ENCODE measurements around the gene BLVRA.
"Not testable (repeated sequence)": the region's sequence is repeated elsewhere in the genome, so short reads cannot be mapped to it uniquely, and the experiment has no call there.

BLVRA gene

DNA sequence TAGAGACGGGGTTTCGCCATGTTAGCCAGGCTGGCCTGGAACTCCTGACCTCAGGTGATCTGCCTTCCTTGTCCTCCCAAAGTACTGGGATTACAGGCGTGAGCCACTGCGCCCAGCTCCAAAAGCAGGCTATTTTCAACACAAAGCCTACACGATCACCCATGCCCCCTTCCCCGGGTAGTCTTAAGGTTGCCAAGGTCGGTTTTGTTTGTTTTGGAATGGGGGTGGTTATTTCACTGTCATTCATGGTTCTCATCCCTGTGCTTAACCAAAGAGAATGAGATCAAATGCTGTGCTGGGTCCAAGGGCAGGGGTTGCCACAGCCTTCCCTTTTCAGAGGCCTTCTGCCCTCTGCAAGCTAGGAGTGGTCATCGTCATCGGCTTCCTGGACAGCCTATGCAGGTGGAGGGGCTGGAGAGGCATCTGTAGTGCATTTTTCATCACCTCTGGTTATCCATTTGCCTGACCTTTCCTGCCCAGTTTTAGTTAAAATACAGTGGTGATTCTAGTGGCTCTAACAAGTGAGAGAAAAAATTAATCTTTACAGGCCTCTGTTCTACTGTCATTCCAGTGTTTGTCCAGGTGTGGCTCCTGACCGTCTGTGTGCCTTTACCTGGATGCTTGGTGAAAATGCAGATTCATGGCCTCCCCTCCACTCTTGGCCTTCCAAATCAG is 11.4 kb downstream of the BLVRA start:
- DNase-seq, result no peak

DNA sequence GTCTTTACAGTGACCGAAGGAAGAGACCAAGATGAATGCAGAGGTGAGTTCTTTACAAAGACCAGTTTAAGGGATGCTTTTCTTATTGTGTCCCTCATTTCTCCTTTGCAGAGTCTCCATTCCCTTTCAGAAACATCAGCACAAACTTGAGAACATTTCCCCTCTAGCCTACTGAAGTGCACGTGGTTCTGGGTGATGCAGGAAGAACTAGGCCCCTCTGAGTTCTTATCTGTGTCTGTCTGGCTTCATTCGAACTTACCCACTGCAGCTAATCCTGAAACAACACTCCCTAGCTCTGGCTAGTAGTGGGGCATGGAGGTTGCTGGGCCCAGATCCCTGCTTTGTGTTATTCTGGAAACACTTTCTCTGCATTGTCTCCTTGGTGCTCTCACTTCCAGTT is 12.6 kb downstream of the BLVRA start:
- DNase-seq, result no peak

DNA sequence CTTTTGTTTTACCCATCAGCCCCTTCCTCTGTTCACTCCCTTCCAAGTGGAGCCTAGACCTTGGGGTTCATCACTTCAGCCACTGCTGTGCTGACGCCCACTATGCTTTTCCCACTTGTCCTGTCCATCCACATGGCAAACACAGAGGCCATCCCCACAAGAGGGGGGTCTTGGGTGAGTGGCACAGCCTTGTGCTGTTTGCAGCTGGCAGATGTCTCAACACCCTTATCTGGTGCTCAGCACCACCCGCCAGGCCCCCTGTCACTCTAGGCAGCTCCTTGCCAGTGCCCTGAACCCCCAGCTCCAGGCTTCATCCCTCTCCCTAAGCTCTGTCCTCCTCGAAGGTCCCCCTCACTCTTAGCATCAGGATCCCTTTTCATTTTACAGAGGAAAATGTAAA is 13.1 kb downstream of the BLVRA start:
- DNase-seq, result no peak

DNA sequence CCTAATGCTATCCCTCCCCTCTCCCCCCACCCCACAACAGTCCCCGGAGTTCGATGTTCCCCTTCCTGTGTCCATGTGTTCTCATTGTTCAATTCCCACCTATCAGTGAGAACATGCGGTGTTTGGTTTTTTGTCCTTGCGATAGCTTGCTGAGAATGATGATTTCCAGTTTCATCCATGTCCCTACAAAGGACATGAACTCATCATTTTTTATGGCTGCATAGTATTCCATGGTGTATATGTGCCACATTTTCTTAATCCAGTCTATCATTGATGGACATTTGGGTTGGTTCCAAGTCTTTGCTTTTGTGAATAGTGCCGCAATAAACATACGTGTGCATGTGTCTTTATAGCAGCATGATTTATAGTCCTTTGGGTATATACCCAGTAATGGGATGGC is 14.8 kb downstream of the BLVRA start:
- DNase-seq, result not testable (repeated sequence)

DNA sequence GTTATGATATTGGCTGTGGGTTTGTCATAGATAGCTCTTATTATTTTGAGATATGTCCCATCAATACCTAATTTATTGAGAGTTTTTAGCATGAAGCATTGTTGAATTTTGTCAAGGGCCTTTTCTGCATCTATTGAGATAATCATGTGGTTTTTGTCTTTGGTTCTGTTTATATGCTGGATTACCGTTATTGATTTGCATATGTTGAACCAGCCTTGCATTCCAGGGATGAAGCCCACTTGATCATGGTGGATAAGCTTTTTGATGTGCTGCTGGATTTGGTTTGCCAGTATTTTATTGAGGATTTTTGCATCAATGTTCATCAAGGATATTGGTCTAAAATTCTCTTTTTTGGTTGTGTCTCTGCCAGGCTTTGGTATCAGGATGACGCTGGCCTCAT is 16.8 kb downstream of the BLVRA start:
- DNase-seq, result not testable (repeated sequence)

DNA sequence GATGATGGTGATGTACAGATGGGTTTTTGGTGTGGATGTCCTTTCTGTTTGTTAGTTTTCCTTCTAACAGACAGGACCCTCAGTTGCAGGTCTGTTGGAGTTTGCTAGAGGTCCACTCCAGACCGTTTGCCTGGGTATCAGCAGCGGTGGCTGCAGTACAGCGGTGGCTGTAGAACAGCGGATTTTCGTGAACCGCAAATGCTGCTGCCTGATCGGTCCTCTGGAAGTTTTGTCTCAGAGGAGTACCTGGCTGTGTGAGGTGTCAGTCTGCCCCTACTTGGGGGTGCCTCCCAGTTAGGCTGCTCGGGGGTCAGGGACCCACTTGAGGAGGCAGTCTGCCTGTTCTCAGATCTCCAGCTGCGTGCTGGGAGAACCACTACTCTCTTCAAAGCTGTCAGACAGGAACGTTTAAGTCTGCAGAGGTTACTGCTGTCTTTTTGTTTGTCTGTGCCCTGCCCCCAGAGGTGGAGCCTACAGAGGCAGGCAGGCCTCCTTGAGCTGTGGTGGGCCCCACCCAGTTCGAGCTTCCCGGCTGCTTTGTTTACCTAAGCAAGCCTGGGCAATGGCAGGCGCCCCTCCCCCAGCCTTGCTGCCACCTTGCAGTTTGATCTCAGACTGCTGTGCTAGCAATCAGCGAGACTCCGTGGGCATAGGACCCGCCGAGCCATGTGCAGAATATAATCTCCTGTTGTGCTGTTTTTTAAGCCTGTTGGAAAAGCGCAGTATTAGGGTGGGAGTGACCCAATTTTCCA is 20.0 kb downstream of the BLVRA start:
- DNase-seq, result not testable (repeated sequence)

DNA sequence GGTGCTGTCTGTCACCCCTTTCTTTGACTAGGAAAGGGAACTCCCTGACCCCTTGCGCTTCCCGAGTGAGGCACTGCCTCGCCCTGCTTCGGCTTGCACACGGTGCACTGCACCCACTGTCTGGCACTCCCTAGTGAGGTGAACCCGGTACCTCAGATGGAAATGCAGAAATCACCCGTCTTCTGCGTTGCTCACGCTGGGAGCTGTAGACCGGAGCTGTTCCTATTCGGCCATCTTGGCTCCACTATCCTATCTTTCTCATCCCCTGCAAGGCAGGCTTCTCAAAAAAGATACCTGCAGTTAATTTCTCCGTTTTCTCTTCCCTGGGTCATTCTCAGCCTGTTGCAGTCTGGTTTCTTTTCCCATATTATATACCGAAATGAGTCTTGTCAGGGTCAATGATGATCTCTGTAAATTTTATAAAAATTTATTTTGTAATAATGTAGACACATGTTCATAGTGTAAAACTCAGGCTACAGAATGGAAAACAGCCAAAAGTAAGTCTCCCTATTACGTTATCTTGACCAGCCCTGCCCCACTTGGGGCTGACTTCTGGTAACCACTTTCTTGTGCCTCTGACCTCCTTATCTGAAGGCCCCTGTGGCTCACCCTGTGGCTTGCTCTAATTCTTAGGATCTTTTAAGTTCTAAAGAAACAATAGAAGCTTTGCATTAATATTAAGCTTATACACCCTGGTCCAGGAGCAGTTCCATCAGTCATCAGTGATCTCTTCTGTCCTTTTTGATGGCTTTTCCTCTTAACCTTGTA is 20.7 kb downstream of the BLVRA start:
- DNase-seq, result no peak

DNA sequence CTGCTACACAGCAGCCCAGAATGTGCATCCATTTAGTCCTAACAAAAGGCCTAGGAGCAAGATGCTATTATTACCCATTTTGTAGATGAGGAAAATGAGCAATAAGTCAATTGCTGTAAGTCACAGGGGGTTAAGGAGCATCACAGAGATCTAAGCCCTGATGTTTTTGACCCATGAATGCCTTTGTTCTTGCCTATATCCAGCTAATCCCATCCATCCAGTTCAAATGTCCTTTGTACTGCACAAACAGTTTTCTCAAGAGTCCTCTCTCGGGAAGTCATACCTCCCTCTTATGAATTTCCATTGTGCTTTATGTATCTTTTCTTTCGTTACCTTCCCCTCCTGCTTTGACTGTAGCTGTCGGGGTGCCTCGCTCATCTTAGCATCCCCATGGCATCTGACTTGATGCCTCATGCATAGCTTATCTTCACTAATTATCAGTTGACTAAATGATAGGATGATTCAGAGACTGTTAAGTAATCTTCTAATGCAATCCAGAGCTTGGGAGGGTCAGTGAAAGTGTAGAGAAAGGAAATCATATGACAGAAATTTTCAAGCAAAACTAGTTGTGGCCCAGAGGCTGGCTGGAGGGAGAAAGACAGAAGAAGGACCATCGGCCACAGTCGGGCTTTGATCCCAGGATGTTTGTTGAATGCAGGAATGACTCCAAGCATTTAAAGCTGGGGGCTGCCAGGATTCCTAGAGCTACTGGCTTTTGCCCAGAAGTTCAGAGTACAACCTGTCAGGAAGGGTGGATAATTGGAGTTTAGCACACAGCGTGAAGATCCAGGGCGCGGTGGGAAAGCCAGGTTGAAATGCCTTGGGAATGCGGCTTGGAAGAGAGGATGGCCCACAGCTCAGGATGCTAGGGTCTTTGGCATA is 23.5 kb downstream of the BLVRA start:
- no peak for DNase-seq

DNA sequence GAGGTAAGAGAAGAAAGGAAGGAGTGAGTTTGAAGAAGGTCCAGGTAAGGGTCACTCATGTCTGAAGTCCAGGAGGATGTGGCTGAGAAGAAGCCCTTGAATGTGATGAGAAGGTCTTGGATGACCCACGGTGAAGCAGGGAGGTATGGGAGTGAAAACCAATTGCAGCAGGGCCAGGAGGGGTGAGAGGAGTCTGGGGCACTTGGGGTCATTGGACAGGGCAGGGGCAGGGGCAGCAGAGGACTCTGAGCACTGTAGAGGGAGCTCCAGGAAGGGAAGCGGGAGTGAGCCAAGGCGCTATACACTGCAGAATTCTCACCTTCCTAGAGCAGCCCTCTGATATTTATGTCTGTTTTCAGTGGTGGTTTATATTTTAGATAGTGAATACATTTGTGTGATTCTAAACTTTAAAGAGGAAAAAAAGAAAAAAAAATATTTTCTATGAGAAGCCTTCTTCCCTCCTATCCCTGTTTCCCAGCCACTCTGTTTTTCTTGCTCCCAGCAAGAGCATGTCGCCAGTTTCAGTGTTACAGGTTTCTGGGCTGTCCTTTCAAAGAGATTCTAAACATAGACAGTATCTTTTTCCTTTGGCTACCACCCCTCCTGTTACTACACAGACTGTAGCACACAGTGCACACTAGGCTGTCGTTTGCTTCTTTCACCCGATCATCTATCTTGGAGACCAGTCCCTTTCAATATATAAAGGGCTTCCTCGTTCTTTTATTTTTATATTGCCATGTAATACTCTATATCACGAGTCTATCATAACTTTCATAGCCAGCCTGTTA is 24.5 kb downstream of the BLVRA start:
- DNase-seq, result no peak

DNA sequence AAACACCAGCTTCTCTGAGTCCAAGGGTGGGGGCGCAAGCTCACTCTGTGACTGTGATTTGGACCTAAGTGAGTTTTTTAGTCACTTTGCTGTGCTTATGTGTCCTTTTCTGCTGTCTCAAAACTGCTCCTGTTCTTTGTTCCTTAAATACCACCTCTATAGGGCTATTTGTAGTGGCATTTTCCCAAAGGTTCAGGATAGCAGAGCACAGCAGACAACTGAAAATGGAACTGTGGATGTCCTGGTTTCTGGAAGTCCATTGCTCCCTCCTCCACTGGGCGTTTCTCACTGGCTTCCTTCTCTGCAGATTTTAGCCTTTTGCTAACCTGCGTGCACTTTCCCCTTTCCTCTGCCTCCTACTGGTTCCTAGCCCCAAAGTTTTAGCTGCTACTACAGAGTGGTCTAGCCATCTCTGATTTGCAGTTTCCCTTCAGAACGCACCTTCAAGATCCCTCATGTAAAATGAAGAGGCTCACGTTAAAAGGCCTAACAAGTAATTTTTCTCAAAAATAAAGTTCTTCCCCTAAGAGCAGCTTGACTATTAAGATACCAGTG is 25.6 kb downstream of the BLVRA start:
- DNase-seq, result no peak

DNA sequence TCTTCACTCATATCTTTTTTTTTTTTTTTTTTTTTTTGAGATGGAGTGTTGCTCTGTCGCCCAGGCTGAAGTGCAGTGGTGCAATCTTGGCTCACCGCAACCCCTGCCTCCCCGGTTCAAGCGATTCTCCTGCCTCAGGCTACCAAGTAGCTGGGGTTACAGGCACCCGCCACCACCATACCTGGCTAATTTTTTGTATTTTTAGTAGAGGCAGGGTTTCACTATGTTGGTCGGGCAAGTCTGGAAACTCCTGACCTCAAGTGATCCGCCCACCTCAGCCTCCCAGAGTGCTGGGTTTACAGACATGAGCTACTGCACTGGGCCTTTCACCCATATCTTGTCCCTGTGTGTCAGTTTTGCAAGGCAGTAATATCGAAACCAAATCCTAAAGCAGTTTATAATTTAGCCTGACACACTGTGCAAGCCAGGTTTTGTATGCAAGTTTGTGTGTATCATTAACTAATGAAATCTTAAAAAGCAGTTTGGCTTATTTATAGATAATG is 26.2 kb downstream of the BLVRA start:
- DNase-seq, result not testable (repeated sequence)

DNA sequence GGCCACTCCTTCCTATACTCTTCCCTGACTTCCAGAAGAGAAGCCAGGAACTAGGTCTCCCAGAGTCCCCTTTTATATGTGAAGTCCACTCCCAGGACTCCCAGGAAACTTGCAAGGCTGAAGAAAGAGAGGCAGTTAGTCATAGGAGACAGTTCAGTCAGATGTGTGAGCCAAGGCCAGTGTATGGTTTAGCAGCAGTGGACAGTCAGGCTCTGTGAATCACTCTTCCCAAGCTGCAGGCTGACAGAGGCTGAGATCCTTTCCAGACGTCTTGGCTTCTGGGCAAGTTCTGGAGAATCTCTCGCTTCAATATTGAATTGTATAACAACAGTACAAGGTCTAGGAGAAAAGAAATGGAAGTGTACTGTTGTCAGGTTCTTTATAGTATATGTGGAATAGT is 26.9 kb downstream of the BLVRA start:
- DNase-seq, result peak; percentile 78

DNA sequence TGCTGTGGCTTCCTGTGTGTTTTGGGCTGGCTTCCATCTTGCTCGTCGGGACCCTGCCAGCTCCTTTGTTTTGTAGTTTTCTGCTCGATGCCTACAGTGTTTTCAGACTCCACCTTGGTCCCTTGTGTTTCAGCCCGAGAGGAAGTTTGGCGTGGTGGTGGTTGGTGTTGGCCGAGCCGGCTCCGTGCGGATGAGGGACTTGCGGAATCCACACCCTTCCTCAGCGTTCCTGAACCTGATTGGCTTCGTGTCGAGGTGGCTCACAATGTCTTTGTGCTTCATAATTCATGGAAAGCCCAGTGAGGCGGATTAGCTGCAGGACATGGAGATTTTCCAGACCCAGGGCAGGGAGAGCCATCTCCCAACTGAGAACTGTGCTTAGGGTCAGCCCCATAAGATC is 29.3 kb downstream of the BLVRA start:
- DNase-seq, result no peak

DNA sequence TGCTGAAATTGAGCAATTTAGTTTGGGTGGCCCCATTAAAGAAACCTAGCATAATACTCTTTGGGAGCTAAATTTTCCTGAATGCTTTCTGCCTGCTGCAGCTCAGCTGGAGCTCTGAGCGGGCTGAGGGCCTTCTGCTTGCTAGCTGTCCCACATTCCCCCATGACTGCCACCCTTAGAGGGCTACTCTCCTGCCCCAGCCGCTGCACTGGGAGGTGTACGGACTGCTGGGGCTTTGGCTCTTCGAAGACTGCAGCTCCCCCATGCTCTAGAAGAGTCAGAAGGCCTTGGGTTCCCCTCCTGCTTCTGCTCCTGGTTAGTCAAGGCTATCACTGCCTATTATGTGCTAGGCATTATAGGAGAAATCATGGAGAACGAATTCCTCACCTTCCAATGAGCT is 31.5 kb downstream of the BLVRA start:
- no peak for DNase-seq

DNA sequence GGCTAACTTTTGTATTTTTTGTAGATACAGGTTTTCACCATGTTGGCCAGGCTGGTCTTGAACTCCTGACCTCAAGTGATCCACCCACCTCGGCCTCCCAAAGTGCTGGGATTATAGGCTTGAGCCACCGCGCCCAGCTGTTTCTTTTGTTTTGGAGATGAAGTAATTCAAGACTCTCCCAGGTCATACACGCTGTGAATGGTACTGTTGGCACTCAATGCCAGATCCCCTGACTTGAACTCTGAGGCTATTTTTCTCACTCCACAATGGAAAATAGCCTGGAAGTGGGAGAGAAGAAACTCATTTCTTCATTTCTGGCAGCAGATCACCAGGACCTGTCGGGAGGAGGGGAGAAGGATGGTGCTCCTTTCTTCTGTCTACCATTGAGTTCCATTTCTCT is 32.4 kb downstream of the BLVRA start:
- no peak for DNase-seq

DNA sequence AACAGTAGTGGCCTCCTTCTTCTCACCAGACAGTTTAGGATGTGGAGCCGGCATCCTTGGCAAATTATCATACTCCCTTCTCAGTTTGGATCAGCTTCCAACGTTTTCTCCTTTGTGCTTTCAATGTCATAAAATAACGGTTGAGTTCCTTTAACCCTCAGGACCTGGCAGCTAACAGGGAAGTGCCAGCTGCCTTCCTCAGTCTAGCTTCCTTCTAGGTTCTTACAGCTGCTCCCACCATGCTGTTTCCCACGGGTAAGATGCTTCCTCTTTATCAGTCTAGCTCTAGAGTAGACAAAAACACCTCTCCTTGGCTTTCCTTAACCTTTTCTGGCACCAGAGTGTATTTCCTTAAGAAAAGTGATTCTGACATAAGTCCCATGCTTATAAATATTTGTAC is 33.2 kb downstream of the BLVRA start:
- DNase-seq, result no peak

DNA sequence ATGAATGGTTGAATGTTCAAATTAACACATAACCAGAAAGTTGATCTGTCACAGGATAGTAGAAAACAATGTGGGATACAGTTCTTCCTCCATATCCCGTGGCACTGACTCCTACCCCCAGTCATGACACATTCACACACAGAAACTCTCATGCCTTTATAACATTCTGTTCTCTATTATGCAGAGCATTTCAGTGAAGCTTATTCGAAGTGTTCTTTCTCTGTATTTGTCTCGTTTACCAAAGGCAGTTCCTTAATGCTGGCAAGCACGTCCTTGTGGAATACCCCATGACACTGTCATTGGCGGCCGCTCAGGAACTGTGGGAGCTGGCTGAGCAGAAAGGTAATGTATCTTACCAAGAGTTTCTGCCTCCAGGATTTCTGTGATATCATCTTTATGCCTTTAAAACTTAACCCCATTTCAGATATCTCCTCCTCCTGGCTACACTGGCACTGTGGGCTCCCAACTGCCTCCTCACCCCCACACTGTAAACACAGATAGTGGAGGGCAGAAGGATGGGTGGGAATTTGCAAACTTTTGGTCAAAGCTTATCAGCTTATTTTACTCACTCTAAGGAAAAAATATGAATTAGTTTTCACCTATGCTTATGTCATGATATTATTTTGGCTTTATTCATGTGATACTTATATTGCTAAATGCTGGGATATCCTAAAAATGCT is 34.1 kb downstream of the BLVRA start:
- no peak for DNase-seq

DNA sequence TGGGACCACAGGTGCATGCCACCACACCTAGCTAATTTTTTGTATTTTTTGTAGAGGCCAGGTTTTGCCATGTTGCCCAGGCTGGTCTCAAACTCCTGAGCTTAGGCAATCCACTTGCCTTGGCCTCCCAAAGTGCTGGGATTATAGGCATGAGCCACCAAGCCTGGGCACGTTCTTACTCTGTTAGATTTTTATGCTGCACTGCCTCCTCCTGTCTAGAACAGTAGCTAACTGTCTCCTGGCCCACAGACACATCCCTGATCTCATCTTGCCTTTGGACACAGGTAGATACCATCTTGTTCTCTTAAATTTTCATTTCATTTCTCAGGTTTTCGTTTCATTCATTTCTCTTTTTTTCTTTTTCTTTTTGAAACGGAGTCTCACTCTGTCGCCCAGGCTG is 41.1 kb downstream of the BLVRA start:
- no peak for DNase-seq

DNA sequence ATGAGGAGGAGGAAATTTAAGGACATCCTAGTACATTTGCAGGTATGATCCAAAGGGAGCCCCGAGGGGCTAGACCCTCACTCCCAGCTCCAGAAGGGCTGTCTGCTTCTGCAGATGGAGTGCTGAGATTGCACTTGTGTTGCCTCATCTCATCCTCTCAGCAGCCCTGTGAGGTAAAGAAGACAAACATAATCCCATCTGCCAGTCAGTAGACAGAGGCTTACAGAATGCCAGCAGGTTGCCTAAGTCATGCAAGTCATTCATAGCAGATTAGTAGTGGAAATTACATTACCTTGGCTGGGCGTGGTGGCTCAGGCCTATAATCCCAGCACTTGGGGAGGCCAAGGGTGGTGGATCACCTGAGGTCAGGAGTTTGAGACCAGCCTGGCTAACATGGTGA is 45.4 kb downstream of the BLVRA start:
- DNase-seq, result no peak

DNA sequence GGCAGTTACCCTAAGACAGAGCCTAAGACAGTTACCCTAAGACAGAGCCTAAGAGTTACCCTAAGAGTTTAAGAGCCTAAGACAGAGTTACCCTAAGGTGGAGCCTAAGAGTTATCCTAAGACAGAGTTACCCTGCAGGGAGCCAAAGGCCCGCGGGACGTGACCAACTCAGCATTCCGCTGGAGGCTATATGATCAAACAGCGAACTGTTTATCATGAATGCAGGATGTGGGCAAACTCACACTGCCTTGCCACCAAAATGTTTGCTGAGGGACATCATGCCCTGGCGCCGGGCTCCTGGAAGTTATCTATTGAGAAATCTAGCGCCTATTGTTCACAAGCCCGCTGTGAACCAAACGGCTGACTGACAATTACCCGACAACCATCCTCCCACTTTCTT is 49.9 kb downstream of the BLVRA start:
- no peak for DNase-seq
